ENCODE data around the gene PFN4. TPM values are rescaled to one million over a fixed set of nuclear protein-coding genes. Genes with fewer than 3 reads are reported as not detected.

Gene PFN4
- polyA plus RNA-seq, 1 of the 3 experiments (the other 2 are of a cell fraction): 0.61 TPM

DNA sequence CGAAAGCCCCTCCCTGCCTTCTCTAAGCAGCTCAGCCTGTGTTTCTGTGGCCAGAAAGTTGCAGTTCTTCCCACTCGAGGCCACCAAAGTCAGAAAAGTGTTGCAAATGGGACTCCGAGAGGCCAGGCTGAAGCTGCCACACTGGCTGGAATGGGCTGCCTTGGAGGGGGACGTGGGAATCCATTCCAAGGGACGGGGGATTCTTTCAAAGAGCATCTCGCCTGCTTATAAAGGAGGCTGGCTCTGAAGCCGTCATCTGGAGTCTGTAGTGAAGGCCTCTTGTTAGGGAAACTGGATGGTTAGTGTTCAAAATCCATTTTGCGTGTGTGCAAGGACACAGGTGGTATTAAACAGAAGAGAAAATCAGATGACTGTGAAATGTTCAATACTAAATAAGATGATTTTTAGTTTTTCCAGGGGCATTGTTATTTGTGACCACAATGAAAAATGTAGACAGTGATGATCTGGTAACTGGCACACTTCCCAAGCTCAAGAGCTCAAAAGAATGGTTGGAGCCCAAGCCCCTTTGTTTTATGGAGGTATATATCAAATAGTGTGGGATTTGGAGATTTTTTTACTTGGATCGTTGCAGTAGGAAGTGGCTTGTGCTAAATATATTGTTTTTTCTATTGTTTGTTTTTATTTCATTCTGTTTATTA, 917 bp upstream of the PFN4 start:
- no peaks in the 10 kb centered on the region for H3K9me2 ChIP-seq
- WGBS (ENCODE audit: low lambda C conversion rate): 14% methylated on average over 9 of the region's 9 CpGs

More for the DNA sequence above, 917 bp upstream of the PFN4 start:
- ChIA-PET CTCF (interaction anchor here (0.9 to 3.2 kb wide), 6 partner anchors 9 to 263 kb away, joined by 3 to 18 read pairs (median 4); partner anchors contain the start of gene TP53I3), POLR2A (interaction anchor here (0.6 to 4.5 kb wide), 3 partner anchors 40 to 198 kb away, joined by 3 to 28 read pairs (median 3); partner anchors contain the start of gene TP53I3)
- H3K4me2 ChIP-seq: peak overlapping the region; percentile 87
- H2AFZ ChIP-seq (ENCODE audit: low read depth): peak overlapping the region; percentile 98
- H3K9ac ChIP-seq: peak overlapping the region; percentile 86
- H3K27ac ChIP-seq (ENCODE audit: low read depth in 2 of 2, low read length in 1 of 2): peak overlapping the region; percentile 82 to 91
- TF ChIP-seq RAD21 (IDR thresholded peaks at IDR 0.05; ENCODE audit: low read length): no peak
- TF ChIP-seq, protein P1, sequence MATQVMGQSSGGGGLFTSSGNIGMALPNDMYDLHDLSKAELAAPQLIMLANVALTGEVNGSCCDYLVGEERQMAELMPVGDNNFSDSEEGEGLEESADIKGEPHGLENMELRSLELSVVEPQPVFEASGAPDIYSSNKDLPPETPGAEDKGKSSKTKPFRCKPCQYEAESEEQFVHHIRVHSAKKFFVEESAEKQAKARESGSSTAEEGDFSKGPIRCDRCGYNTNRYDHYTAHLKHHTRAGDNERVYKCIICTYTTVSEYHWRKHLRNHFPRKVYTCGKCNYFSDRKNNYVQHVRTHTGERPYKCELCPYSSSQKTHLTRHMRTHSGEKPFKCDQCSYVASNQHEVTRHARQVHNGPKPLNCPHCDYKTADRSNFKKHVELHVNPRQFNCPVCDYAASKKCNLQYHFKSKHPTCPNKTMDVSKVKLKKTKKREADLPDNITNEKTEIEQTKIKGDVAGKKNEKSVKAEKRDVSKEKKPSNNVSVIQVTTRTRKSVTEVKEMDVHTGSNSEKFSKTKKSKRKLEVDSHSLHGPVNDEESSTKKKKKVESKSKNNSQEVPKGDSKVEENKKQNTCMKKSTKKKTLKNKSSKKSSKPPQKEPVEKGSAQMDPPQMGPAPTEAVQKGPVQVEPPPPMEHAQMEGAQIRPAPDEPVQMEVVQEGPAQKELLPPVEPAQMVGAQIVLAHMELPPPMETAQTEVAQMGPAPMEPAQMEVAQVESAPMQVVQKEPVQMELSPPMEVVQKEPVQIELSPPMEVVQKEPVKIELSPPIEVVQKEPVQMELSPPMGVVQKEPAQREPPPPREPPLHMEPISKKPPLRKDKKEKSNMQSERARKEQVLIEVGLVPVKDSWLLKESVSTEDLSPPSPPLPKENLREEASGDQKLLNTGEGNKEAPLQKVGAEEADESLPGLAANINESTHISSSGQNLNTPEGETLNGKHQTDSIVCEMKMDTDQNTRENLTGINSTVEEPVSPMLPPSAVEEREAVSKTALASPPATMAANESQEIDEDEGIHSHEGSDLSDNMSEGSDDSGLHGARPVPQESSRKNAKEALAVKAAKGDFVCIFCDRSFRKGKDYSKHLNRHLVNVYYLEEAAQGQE (IDR thresholded peaks at IDR 0.05; ENCODE audit: low read depth, low read length): 0 out of 2 replicates have a peak, but pooled peaks have one; percentile 3
- TF ChIP-seq PBX3 (IDR thresholded peaks at IDR 0.05): 0 out of 2 replicates have a peak, but pooled peaks have one; percentile 9
- no peak for TF ChIP-seq JUND (IDR thresholded peaks at IDR 0.05)
- no peak for TF ChIP-seq GABPA (IDR thresholded peaks at IDR 0.05; ENCODE audit: low read depth)
- peaks cover 35% of the 10 kb centered on the region for H3F3A ChIP-seq (replicated peaks; ENCODE audit: insufficient read depth)
- DNase-seq: no peak
- no peaks in the 10 kb centered on the region for H4K20me1 ChIP-seq (ENCODE audit: insufficient read depth)
- H3K36me3 ChIP-seq (replicated peaks in 1 of 2; ENCODE audit: control insufficient read depth in 1 of 2, insufficient read depth in 2 of 2, low read length in 1 of 2): no peaks in the 10 kb centered on the region
- H3K9me3 ChIP-seq: no peaks in the 10 kb centered on the region
- peaks cover 5 to 14% of the 10 kb centered on the region in 2 experiments; a peak in 3 of 4 replicates for H3K4me1 ChIP-seq (ENCODE audit: control insufficient read depth in 1 of 2, insufficient read depth in 2 of 2, low read depth in 1 of 2, low read length in 1 of 2)
- H3K79me2 ChIP-seq (ENCODE audit: insufficient read depth): peaks cover 12% of the 10 kb centered on the region; the same call in 1 of the 2 replicates
- H3K27me3 ChIP-seq (ENCODE audit: insufficient read depth): no peaks in the 10 kb centered on the region
- H3K4me3 ChIP-seq (ENCODE audit: low read depth in 2 of 2, low read length in 1 of 2): peak overlapping the region; percentile 61 to 74

All from SK-N-SH (cell line).